HG03460 (cell line): ENCODE measurements around the gene WNT9B.

Source experiments
- ATAC-seq: cut with Tn5 transposase; IDR thresholded peaks from one replicate; pipeline ENCODE4 v1.9.1; 2021; ENCODE audit not compliant: unreplicated experiment

WNT9B gene, protein sequence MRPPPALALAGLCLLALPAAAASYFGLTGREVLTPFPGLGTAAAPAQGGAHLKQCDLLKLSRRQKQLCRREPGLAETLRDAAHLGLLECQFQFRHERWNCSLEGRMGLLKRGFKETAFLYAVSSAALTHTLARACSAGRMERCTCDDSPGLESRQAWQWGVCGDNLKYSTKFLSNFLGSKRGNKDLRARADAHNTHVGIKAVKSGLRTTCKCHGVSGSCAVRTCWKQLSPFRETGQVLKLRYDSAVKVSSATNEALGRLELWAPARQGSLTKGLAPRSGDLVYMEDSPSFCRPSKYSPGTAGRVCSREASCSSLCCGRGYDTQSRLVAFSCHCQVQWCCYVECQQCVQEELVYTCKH

DNA sequence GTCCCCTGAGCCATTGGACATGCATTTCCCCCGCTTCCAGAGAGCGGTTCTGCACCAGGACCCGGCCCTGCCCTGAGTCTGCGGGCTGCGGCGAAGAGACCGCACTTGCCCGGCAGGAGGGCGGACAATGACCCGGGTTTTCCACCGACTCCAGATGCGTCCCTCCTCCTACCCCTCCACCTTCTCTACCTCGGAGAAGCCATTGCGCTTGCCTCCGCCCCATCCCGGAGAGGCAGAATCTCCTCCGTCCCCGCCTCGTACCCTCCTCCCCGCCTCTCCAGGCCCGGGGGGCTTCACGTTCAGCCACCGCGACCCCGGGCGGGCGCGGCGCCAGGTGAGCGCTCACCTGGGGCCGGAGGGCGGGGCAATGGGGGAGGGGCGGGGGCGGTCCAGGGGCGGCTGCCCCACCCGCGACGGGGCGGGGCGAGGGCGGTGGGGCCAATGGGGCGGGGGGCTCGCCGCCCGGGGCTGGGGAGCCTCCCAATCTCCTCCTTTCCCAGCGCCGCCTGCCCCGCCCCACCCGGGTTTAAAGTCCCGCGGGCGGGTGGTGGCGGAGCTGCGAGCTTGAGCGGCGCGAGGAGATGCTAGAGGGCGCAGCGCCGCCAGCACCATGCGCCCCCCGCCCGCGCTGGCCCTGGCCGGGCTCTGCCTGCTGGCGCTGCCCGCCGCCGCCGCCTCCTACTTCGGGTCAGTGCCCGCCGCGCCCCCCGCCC, at the start of gene WNT9B:
WNT9B (plus strand) TSS at position 555 of the 713 bp plus-strand sequence; CDS start at position 611, 56 bp downstream.
- no peak for ATAC-seq

DNA sequence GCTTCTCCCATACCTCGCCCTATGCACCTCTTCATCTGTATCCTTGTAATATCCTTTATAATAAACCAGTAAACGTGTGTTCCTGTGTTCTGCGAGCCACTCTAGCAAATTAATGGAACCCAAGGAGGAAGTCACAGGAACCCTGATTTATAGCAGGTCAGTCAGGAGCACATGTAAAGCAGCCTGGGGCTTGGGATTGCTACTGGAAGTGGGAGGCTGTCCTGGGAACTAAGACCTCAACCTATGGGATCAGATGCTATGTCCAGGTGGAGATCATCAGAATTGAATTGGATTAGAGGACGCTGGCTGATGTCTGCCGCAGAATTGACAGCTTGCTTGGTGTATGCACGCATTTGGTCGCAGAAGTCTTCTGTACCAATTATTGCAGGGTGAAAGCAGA, 48.6 kb upstream of the WNT9B start:
- ATAC-seq, result no peak

DNA sequence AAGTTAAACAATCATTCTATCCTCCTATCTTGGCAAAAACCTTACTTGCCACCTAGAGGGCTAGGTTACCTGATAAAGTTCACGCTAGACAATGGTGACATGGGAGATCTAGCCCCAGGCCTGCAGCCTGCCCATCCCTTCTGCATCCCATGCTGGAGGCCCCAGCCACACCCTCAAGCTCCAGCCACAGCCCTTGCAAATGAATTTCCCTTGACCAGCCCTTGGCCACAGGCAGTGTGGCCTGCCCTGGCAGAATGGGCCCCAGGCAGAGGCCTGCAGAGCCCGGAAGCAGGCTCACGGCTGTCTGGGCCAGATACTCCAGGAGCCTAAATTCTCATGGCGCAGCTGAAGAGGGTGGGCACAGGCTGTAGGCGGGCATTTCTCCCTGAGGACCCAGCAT, 47.8 kb upstream of the WNT9B start:
- ATAC-seq, result no peak

DNA sequence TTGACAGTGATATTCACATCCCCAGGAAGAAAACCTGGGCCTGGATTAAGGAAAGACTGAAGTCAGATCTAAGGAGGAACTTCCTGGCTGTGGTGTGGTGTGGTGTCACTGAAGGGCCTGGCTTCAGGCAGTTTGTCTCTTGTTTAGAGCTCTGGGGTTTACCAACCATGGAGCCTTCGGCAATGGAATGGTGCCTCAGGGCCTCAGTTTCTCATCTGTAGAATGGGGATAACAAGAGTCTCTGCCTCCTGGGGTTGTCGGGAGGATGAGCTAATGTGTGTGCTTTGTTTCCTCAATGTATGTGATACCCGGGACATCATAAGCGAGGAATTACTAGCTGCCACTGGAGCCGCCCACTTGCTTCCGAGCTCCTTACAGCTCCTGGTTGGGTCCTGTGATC, 45.6 kb upstream of the WNT9B start:
- ATAC-seq, result no peak

DNA sequence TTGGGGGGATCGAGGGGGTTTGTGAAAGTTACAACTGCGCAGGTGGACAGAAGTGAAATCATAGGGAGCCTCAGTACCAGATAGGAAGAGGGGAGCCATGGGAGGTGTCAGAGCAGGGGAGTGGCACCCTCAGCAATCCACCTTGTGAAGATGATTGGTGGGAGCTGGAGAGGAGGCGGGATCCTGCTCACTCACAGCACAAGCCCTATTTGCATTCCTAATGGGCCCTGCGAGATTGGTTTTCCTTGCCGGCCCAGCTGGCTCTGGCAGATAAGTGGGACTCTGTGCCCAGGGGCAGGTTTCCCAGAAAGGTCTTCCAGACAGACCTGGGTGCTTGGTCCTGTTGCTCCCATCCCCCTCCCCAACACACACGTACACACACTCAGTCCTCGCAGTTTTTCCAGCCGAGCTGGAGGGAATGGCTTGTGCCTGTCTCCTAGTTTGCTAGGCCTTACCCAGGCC, 42.2 kb upstream of the WNT9B start:
- no peak for ATAC-seq

DNA sequence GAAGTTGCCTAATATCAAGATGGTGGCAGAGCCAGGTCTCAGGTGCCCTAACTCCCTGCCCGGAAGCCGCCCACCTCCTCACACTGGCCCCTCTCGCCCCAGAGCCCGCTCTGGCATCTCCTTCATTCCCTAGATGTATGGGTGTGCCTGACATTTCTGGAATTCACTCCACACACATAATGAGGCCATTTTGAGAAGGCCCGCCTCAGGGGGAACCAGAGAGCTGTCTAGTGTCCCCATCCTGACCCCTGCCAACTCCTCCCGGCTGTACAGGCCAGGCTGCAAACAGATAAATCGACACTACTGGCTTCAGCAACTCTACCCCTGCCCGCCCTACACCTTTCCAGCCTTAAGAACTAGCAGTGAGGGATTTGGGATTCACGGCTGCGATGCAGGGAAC, 40.5 kb upstream of the WNT9B start:
- no peak for ATAC-seq

DNA sequence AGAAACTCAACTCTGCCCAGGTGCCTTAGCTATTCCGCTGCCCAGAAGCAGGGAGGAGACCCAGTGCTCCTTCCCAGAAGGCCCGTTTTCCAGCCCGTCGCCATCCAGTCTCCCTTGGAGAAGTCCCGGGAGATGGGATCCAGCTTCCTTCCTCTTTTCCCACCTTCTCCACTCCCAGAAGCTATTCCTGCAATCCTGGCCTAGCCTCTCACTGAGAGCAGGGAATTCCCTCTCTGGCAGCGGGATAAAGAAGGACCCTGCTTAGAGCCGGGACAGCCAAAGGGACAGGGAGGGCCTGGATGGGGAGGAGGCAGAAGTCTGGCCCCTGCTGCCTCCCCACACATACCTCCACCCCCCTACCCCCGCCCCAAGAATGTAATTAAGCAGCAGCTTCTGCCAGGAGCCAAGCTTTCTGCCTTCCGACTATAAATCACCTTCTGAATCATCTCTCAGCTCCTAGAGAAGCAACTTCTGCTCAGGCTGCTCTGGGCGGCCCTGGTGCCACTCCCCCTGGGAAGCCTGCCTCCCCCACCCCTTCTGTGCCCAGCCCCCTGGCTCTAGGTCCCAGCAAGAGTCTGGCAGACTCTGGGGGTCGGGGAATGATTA, 39.3 kb upstream of the WNT9B start:
- ATAC-seq, result no peak

DNA sequence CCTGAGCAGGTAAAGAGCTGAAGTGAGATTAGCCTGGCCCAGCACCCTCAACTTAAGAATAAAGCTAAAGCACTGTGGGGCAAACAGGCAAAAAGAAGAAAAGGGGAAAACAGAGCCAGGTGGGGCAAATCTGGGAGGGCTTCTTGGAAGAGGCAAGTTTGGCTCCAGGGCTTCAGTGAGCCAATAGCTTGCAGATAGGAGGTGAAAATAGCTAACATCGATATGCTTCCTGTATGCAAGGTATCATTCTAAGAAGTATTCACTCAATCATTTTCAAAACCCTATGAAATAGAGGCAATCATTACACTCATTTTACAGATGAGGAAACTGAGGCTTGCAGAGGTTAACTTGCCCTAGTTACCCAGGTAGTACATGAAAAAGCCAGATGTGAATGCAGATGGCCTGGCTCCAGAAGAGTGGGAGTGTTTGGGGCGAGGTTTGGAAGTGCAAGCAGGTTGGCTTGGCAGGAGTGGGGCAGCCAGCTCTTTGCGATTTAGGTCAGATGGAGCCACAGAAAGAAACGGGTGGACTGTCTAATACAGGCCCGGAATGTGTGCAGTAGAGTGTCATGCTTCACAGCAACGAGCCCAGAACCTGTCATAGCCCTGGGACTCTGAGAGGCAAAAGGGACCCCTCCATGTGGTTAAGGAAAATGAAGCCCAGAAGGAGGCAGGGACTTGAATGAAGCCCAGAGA, 38.6 kb upstream of the WNT9B start:
- no peak for ATAC-seq

DNA sequence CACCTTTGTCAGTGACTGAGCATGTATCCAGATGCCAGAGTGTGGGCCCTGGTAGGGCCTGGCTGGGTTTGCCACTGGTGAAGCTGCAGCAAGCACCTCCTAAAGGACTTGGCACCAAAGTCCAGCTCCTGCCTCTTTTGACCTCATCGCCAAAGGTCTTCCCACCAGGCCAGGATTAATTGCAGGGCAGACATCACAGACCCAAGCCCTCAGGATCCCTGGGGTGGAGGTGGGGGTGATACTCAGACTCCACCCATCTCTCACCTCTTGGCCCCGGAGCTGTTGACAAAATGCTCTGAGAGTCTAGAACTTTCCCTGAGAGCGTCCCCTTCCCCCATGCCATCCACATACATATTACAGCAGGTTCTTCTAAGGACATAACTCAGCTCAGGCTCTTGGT, 37.5 kb upstream of the WNT9B start:
- ATAC-seq, result no peak

DNA sequence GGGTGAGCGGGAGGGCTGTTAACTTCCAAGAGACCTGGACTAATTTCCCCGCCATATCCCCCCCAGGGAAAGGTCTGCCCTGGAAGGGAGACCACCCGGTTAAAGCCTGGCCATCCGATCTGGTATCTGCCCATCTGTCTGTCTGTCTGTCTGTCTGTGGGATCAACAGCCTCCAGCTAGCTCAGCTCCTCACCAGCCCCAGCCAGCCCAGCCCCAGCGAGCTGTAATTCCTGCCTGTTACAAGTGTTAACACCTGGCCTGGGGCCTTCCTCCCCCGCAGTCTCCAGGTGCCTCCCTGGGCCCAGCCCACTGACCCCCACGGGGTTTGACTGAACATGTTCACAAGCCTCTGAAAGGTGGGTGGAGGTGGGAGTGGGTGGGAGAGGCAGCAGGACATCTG, 36.9 kb upstream of the WNT9B start:
- ATAC-seq, result no peak

DNA sequence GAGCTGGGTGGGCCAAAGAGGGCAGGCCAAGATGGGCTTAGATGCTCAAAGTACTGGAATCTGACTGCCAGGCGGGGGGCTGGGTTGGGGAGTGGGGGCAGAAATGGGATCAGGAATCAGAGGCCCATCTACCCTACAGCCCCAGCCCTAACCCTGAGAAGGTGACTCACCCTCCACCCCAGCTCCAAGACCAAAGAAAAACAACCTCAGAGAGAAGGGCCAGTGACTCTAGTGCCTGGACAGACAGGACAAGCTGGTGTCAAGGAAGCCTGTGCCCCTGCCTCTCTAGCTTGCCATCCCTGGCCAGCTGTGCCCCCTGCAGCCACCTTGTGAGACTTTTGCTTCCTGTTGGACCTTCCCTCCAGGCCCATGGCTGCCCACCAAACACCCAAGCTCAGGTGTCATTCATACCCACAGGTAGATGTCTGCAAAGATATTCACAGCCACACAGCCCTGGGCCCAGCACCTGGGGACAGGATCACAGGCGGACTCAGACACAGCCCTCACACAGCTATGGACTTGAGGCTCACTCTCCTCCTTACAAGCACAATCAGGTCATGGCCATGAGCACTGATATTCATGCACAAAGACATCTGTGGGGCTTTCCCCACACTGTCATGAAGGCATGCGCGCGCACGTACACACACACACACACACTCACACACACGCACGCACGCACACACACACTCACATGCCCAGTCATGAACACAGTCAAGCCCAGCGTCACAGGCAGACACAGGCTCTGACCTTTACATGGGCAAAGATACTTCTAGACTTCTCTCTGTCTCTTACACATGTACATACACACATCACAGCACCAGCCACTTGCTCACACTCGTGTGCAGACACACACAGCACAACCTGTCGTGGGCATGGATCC, 35.7 kb upstream of the WNT9B start:
- no peak for ATAC-seq

DNA sequence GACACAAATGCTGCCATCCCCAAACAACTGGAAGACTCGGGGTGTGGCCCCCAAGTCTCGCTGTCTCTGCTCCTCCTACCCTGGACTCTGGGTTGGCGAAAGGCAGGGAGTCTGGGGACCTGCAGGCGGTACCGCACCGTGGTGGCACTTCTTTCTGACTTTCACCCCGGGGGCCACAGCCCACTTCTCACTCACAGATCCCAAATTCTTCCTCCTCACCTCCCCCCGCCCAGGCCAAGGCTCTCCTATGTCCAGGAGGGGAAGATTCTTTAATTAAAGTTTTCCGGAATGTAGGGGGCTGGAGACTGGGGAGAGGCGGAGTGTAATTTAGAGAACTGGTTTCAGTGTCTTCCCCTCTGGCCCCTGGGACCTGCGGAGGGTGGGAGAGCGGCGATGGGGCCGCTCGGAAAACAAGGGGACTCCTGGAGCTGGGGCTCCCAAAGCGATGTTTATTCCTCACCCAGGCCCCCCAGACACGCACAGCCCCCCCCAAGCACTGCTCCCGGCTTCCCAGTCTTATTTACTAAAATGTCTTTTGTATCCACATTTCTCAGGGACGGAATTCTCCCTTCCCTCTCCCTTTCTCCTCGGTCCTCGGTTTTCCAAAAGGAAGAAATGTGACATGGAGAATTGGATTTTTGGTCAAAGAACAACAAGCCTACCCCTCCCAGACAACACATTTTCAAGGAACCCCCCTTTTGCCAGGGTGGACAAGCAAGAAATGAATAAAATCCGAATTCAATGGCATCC, 34.1 kb upstream of the WNT9B start:
- no peak for ATAC-seq

DNA sequence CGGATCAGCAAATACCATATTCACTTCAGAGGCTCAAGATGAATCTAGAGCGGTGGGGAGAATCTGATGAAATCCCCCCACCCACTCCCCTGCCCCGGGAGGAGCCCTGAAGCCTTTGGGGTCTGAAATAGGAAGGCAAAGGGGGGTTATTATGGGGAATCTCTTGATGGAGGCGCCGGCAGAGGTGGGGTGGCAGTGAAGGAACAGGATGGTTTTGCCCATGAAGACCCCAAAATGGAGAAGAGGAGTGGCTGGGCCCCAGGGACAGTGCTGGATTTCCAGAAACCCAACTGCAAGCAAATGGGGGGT, 33.5 kb upstream of the WNT9B start:
- ATAC-seq, result no peak

DNA sequence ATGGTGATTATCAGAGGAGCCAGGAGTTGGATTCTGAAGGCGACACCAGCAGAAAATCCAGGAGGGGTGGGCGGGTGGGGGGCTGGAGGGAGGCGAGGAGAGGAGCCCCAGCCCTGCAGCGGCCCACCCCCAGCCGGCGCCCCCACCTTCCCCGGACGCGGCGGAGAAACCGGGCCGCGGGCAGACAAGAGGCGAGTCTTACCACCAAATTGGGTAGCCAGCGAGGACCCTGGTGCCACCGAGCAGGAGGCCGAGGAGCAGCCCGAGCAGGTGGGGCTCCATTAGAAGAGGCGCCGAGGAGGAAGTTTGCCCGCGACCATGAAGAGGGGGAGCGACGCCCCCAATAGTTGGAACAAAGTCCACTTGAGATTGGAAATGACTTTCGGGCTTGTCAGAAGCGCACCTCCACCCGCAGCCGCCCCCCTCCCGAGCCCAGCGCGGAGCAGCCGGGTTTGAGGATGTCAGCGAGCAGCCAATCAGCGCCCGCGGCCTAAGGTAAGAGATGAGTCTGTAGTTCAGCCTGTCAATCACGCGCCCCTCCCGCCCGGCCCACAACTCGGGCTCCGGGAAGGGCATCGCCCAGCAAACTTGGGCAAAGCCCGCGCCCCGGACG, 33.0 kb upstream of the WNT9B start, which contains the start of gene WNT3:
WNT3 (minus strand) TSS at position 377 of the 613 bp plus-strand sequence; CDS start at position 282, 95 bp downstream.
- no peak for ATAC-seq

DNA sequence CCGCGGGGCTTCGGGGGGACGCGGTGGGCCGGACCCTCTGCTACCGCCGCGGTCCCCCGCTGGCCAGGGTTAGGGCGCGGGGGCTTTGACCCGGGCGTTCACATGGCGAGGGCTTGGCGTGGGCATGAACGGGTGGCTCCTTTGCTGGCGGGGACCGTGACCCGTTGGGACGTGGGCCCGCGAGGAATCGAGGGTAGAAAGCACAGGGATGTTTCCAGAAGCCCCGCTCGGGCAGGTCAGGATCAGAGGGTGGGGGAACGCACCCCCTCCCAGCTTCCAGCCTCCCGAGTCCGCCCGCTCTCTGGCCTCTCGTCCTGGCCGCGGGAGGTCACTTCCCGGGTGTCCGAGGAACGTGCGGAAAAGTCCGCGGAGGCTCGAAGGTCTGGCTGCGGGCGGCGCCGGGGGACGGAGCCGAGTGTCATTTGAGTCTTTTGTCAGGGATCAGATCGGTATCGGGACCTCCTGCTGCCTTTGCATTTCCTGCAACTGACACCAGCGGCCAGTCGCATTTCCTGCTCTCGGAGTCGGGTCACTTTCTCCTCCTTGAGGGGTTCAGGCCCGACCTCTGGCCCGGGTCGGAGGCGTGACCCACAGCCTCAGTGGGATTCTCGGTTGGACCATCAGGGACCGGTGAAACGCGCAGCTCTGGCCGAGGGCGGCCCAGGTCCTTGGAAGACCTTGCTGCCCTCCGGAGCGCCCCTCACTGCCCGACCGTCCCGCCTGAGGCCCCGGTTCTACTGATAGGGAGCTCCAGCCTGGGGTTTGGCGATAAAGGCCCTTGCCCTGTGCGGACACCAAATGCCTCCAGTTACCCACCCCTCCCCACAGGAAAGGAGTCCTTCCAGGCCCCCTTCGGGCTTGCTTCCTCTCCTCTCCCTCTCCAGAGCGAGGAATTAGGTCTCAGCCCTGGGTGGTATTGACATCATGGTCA, 32.2 kb upstream of the WNT9B start:
- no peak for ATAC-seq

DNA sequence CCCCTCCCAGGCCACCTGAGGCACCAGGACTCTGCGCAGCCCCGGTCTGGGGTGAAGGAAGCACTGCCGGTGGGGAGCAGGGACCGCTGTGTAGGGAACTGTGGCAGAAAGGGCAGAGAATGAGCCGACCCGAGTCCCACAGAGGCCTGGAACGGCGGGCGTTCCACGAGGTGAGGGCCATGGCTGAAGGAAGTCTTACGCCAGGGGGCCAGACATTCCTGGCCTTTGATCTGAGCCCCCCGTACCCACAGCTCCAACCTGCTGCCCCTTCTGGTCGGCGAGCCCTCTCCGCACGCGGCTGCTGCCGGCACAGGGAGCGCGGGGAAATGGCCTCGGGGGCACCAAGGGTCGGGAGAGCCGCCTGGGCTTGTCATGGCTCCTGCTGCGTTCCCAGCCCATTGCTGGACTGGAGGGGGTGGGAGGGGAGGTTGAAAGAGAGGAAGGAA, 31.5 kb upstream of the WNT9B start:
- ATAC-seq, result no peak

DNA sequence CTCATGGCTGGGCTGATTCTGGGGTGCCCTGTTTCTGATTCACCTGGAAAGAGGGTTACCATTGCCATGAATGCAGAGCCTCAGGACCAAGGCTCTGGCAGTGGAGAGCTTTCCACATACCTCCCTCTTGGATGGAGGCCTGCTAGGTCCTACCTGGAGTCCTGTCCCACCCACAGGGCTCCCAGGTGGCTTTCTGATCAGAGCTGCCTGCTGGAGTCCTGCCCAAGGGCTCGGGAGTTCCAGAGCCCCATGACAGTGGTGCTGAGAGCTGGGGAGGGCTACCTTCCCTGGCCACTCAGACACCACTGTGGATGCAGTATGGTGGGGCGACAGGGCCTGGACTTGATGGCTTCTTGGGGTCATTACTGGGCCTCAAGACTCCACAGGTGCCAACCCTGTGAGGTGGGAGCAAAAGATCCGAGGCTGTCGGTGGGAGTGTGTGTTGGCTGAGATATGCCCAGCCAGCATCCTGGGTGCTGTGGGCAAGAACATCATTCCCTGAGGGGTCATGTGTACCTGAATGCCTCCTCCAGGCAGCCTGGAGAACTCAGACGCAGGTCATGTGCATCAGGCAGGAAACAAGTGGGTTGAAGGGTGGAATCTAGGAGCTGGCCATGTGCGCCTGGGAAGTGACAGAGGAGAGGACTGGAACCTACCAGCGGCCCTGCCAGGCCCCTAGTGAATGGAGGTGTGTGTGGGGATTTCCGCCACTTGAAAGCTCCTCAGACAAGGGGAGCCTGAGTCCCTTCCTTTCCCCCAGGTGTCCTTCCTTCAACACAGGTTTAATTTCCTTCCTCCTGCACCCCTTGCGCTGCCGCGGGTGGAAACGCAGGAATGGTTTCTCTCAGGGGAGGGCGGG, 30.6 kb upstream of the WNT9B start:
- no peak for ATAC-seq
